Measurements from ENCODE around the gene FBXO3. TPM values are rescaled to one million over a fixed set of nuclear protein-coding genes. Genes with fewer than 3 reads are reported as not detected.
A peak's percentile ranks its signal among the peaks of the same experiment; 100 is the strongest.

Gene FBXO3
- total and polyA plus RNA-seq, 2 of the 13 experiments (the other 11 are each of a cell fraction or from before 2014, with no cell fraction given), result 20.4 to 27.6 TPM

GRCh38 chr11:33773404-33773986 lies 825 bp downstream of the FBXO3 start:
- H3K4me2 ChIP-seq (ENCODE audit: low read depth, low read length), result peak overlapping the region; percentile 84
- H3K9me3 ChIP-seq (ENCODE audit: low read length), result no peaks in the 10 kb centered on the region
- no peak overlapping the region for H2AFZ ChIP-seq (ENCODE audit: low read length)
- in situ Hi-C loops (cut with HindIII; ENCODE audit: extremely low pct_ligation_motif_present, low pct_unique_long_range_greater_than_20kb), result no loop called here
- H3K79me2 ChIP-seq (ENCODE audit: insufficient read depth, low read length), result peaks cover 4% of the 10 kb centered on the region
- H3K9ac ChIP-seq (ENCODE audit: insufficient read depth, low read depth, low read length), result peak overlapping the region; percentile 78
- peak overlapping the region; percentile 77 to 98 (median 87) for H3K4me3 ChIP-seq (replicated peaks in 1 of 3; ENCODE audit: insufficient read depth in 1 of 3, low read depth in 2 of 3, low read length in 3 of 3)
- intact Hi-C loops (cut with micrococcal nuclease; ENCODE audit: unreplicated experiment), result loop anchor here (5.0 kb wide), 1 partner anchor 36 kb away; the partner anchor contains the start of gene CD59
- H3K4me1 ChIP-seq (ENCODE audit: insufficient read depth, low read length), result peaks cover 38% of the 10 kb centered on the region
- H3K27ac ChIP-seq (ENCODE audit: extremely low read length, insufficient read depth, low read length), result peak overlapping the region; percentile 33
- BruUV-seq (replicated peaks), result no TSS peak
- no peak for FAIRE-seq
- H4K20me1 ChIP-seq (ENCODE audit: insufficient read depth, low read length), result peaks cover 5% of the 10 kb centered on the region; the same call in 1 of the 2 replicates
- WGBS (ENCODE audit: low lambda C conversion rate), result under 1% methylated on average over 12 of the region's 22 CpGs
- H3K36me3 ChIP-seq (replicated peaks in 1 of 2; ENCODE audit: control insufficient read depth in 1 of 2, insufficient read depth in 2 of 2, low read length in 2 of 2), result peaks cover 0 to 6% of the 10 kb centered on the region in 2 experiments; a peak in 3 of 5 replicates
- ATAC-seq, result peak; percentile 43
- no peak for DNase-seq (ENCODE audit: low spot score)
- peaks cover 0 to 27% of the 10 kb centered on the region in 2 experiments; a peak in 2 of 5 replicates for H3K27me3 ChIP-seq (ENCODE audit: control insufficient read depth in 1 of 2, insufficient read depth in 2 of 2, low read length in 2 of 2)
- POLR2A ChIA-PET, result interaction anchor here (0.8 to 1.4 kb wide), 3 partner anchors 12 to 74 kb away, joined by 3 to 4 read pairs (median 3); no protein-coding TSS in a partner anchor
- CTCF ChIA-PET (ENCODE audit: low intra/inter-chr PET ratio, low total read pairs), result no interaction called here
- TF ChIP-seq ZBTB46 (CRISPR knock-in tag; IDR thresholded peaks at IDR 0.05; ENCODE audit: borderline replicate concordance), result no peak
- TF ChIP-seq TGIF2 (CRISPR knock-in tag; IDR thresholded peaks at IDR 0.05), result peak; percentile 93
- peak; percentile 48; the same call in 1 of the 2 replicates for TF ChIP-seq MAX (IDR thresholded peaks at IDR 0.05)
- TF ChIP-seq SIN3A (IDR thresholded peaks at IDR 0.05; ENCODE audit: borderline replicate concordance, low read depth, low read length), result peak; percentile 79
- TF ChIP-seq NFE2 (CRISPR knock-in tag; IDR thresholded peaks at IDR 0.05), result no peak
- TF ChIP-seq MNT (IDR thresholded peaks at IDR 0.05), result 0 out of 2 replicates have a peak, but pooled peaks have one; percentile 39
- TF ChIP-seq CSRNP1 (CRISPR knock-in tag; IDR thresholded peaks at IDR 0.05), result peak; percentile 20; the same call in 1 of the 2 replicates
- TF ChIP-seq POLR2AphosphoS2 (IDR thresholded peaks at IDR 0.05; ENCODE audit: low read depth, low read length), result no peak
- no peak for TF ChIP-seq HDAC2 (CRISPR knock-in tag; IDR thresholded peaks at IDR 0.05)
- peak; percentile 20 for TF ChIP-seq RBM39 (IDR thresholded peaks at IDR 0.05; ENCODE audit: low read depth, low read length, poor library complexity, severe bottlenecking)
- peak; percentile 93 for TF ChIP-seq GZF1 (CRISPR knock-in tag; IDR thresholded peaks at IDR 0.05)
- TF ChIP-seq CERS6 (CRISPR knock-in tag; IDR thresholded peaks at IDR 0.05), result no peak
- no peak for TF ChIP-seq ZNF652 (CRISPR knock-in tag; IDR thresholded peaks at IDR 0.05; ENCODE audit: borderline replicate concordance, low read depth)
- peak; percentile 66; the same call in 1 of the 3 replicates for TF ChIP-seq MXI1 (IDR thresholded peaks at IDR 0.05; ENCODE audit: borderline replicate concordance, low read depth, low read length)
- peak; percentile 73 for TF ChIP-seq HNRNPLL (IDR thresholded peaks at IDR 0.05; ENCODE audit: low read depth, low read length, poor library complexity, severe bottlenecking)
- no peak for TF ChIP-seq ZNF678 (CRISPR knock-in tag; IDR thresholded peaks at IDR 0.05)
- no peak for TF ChIP-seq RORA (CRISPR knock-in tag; IDR thresholded peaks at IDR 0.05)
- TF ChIP-seq ZNF776 (CRISPR knock-in tag; IDR thresholded peaks at IDR 0.05), result no peak
- TF ChIP-seq SAP130 (CRISPR knock-in tag; IDR thresholded peaks at IDR 0.05; ENCODE audit: low read depth), result peak; percentile 85

Measured in HepG2 (cell line).